ENCODE results near the gene EFNB1. TPM values are rescaled to one million over a fixed set of nuclear protein-coding genes. Genes with fewer than 3 reads are reported as not detected.
"Not testable (repeated sequence)": the region's sequence is repeated elsewhere in the genome, so short reads cannot be mapped to it uniquely, and the experiment has no call there.

EFNB1 gene
- 14.7 and 14.9 TPM in 2 replicates for total RNA-seq (2012; rRNA removed)

DNA sequence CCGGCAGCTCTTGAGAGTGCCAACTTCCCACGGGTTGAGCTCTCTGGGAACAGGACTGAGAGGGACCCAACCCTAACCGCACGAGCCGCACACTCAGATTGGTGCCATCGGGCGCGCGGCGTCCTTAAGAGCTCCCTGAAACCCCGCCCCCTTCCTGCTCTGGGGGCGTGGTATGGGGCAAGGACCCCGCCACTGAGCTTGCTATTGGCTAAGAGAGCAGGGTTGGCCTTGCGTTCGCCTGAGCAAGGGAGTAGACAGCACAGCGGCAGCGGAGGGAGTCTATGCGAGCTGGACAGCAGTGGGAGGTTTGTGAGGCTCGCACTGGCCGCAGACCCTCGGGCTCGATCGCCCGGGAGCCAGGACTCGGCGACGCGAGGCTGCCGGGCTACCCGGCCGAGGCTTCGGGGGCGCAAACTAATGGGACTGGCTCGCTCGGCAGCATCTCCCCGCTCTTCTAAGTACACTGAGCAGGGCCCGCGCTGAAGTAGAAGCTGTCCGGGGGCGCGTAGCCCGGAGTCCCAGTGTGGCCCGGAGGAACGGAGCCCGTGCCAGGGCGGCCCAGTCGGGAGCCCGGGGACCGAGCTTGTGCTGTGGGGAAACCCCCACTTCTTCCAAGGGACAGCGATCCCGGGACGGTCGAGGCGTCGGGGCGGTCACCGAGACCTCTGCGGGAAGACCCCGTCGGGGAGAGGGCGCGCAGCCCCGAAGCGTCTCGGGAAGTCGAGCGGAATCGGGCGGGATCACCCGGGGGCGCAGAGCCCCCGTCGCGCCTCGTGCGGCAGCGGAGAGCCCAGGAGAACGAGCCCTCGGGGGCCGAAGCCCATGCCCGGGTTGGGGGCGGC lies at the start of gene EFNB1:
TSS of gene EFNB1 (plus strand) at position 282 of the 842 bp plus-strand sequence. CDS start 756 bp downstream, outside the sequence.
- Histone ChIP-seq H3K9me3 (replicated peaks; ENCODE audit: low read length) (no peaks in the 10 kb centered on the region), H3K27me3 (ENCODE audit: control insufficient read depth, insufficient read depth, low read length) (peaks cover 20% of the 10 kb centered on the region), H3K4me2 (ENCODE audit: low read length) (peak within 1 kb of the TSS; percentile 81), H3K4me1 (ENCODE audit: control insufficient read depth, insufficient read depth, low read length) (peaks cover 9% of the 10 kb centered on the region), H3K4me3 (ENCODE audit: low read length) (peak within 1 kb of the TSS; percentile 75), H3K36me3 (ENCODE audit: insufficient read depth, low read length) (no peaks in the 10 kb centered on the region), H3K9ac (ENCODE audit: low read depth, low read length) (peak within 1 kb of the TSS; percentile 73)

DNA sequence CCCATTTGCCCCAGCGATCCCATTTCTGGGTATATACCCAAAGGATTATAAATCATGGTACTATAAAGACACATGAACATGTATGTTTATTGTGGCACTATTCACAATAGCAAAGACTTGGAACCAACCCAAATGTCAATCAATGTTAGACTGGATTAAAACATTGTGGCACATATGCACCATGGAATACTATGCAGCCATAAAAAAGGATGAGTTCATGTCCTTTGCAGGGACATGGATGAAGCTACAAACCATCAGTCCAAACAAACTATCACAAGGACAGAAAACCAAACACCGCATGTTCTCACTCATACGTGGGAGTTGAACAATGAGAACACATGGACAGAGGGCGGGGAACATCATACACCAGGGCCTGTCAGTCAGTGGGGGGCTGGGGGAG lies 47.5 kb upstream of the EFNB1 start:
- H3K4me1 ChIP-seq (ENCODE audit: control insufficient read depth, insufficient read depth, low read length); H3K9ac ChIP-seq (ENCODE audit: low read depth, low read length); H3K36me3 ChIP-seq (ENCODE audit: insufficient read depth, low read length); H3K27me3 ChIP-seq (ENCODE audit: control insufficient read depth, insufficient read depth, low read length); H3K9me3 ChIP-seq (replicated peaks; ENCODE audit: low read length); H3K4me3 ChIP-seq (ENCODE audit: low read length); H3K4me2 ChIP-seq (ENCODE audit: low read length): not testable (repeated sequence)

DNA sequence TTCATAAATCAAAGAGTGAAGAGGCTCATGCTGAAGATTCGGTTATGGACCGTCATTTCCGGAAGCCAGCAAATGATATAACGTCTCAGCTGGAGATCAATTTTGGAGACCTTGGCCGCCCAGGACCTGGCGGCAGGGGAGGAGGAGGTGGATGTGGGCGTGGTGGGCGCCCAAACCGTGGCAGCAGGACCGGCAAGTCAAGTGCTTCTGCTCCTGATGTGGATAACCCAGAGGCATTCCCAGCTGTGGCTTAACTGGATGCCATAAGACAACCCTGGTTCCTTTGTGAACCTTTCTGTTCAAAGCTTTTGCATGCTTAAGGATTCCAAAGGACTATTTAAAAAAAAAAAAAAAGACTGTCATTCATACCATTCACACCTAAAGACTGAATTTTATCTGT lies 44.0 kb upstream of the EFNB1 start:
- H3K4me3 ChIP-seq (ENCODE audit: low read length), result no peak overlapping the region
- no peaks in the 10 kb centered on the region for H3K4me1 ChIP-seq (ENCODE audit: control insufficient read depth, insufficient read depth, low read length)
- H3K9me3 ChIP-seq (replicated peaks; ENCODE audit: low read length), result no peaks in the 10 kb centered on the region
- no peak overlapping the region for H3K4me2 ChIP-seq (ENCODE audit: low read length)
- no peak overlapping the region for H3K9ac ChIP-seq (ENCODE audit: low read depth, low read length)
- H3K27me3 ChIP-seq (ENCODE audit: control insufficient read depth, insufficient read depth, low read length), result peaks cover 13% of the 10 kb centered on the region
- no peaks in the 10 kb centered on the region for H3K36me3 ChIP-seq (ENCODE audit: insufficient read depth, low read length)

DNA sequence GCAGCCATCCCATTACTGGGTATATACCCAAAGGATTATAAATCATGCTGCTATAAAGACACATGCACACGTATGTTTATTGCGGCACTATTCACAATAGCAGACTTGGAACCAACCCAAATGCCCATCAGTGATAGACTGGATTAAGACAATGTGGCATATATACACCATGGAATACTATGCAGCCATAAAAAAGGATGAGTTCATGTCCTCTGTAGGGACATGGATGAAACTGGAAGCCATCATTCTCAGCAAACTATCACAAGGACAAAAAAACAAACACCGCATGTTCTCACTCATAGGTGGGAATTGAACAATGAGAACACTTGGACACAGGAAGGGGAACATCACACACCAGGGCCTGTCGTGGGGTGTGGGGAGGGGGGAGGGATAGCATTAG lies 42.2 kb upstream of the EFNB1 start:
- not testable (repeated sequence) for H3K36me3 ChIP-seq (ENCODE audit: insufficient read depth, low read length); H3K9ac ChIP-seq (ENCODE audit: low read depth, low read length); H3K9me3 ChIP-seq (replicated peaks; ENCODE audit: low read length); H3K4me3 ChIP-seq (ENCODE audit: low read length); H3K4me2 ChIP-seq (ENCODE audit: low read length); H3K4me1 ChIP-seq (ENCODE audit: control insufficient read depth, insufficient read depth, low read length)
- H3K27me3 ChIP-seq (ENCODE audit: control insufficient read depth, insufficient read depth, low read length), result peaks cover 19% of the 10 kb centered on the region

DNA sequence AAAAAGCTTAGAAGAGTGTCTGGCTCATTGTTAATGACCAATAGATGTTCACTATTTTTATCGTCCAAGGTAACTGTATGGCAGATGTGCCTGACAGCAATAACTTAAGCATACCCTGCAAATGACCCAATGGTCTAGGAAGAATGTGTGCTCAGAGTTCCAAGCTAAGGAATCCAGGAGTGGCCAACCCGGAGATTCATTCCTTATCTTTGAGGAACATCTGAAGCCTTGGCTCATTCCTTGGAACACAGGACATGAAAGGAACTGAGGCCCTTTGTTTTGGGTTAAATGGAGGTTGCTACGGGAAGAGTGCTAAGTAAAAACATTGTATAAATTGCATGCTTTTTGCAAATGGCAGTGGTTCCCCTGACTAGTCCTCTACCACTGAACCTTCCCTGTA lies 38.9 kb upstream of the EFNB1 start:
- Histone ChIP-seq H3K9me3 (replicated peaks; ENCODE audit: low read length) (no peaks in the 10 kb centered on the region), H3K36me3 (ENCODE audit: insufficient read depth, low read length) (no peaks in the 10 kb centered on the region), H3K27me3 (ENCODE audit: control insufficient read depth, insufficient read depth, low read length) (peaks cover 42% of the 10 kb centered on the region), H3K9ac (ENCODE audit: low read depth, low read length) (no peak overlapping the region), H3K4me2 (ENCODE audit: low read length) (no peak overlapping the region), H3K4me1 (ENCODE audit: control insufficient read depth, insufficient read depth, low read length) (no peaks in the 10 kb centered on the region), H3K4me3 (ENCODE audit: low read length) (no peak overlapping the region)

DNA sequence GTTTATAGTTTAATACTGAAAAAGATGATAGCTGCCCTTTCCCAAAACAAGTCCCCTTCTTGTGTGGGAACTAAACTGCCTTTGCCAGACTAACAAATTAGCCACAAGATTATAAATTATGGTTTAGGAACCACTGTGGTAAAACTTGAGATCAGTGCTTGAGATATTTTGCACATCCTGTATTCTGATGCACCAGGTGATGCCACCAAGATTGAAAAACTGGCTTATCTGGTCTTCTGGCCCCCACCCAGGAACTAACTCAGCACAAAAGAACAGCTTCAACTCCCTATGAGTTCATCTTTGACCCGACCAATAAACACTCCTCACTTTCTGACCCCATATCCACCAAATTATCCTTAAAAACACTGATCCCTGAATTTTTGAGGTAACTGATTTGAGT lies 36.7 kb upstream of the EFNB1 start:
- no peak overlapping the region for H3K4me3 ChIP-seq (ENCODE audit: low read length)
- H3K36me3 ChIP-seq (ENCODE audit: insufficient read depth, low read length), result no peaks in the 10 kb centered on the region
- H3K9me3 ChIP-seq (replicated peaks; ENCODE audit: low read length), result no peaks in the 10 kb centered on the region
- H3K4me1 ChIP-seq (ENCODE audit: control insufficient read depth, insufficient read depth, low read length), result no peaks in the 10 kb centered on the region
- no peak overlapping the region for H3K9ac ChIP-seq (ENCODE audit: low read depth, low read length)
- H3K27me3 ChIP-seq (ENCODE audit: control insufficient read depth, insufficient read depth, low read length), result peaks cover 50% of the 10 kb centered on the region
- no peak overlapping the region for H3K4me2 ChIP-seq (ENCODE audit: low read length)

DNA sequence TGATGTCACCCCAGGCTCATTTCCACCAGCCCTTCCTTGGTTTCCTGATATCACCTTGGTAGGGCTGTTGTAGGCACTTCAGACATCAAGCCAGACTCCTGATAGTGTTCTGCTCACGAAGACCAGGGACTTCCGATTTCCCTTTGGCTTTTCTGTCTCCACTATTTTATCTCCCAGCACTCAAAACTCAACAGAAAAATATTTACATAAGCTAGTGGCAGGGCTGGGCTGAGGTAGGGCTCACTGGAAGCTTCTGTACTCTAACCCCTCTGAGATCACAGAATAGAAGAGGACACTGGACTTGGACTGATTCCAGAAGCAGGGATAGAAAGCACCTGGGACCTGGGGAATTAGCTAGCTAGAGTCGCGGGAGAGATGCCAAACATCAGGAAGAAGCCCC lies 34.4 kb upstream of the EFNB1 start:
- Histone ChIP-seq H3K27me3 (ENCODE audit: control insufficient read depth, insufficient read depth, low read length) (peaks cover 40% of the 10 kb centered on the region), H3K4me3 (ENCODE audit: low read length) (no peak overlapping the region), H3K36me3 (ENCODE audit: insufficient read depth, low read length) (no peaks in the 10 kb centered on the region), H3K4me1 (ENCODE audit: control insufficient read depth, insufficient read depth, low read length) (no peaks in the 10 kb centered on the region), H3K9ac (ENCODE audit: low read depth, low read length) (no peak overlapping the region), H3K9me3 (replicated peaks; ENCODE audit: low read length) (no peaks in the 10 kb centered on the region), H3K4me2 (ENCODE audit: low read length) (no peak overlapping the region)

DNA sequence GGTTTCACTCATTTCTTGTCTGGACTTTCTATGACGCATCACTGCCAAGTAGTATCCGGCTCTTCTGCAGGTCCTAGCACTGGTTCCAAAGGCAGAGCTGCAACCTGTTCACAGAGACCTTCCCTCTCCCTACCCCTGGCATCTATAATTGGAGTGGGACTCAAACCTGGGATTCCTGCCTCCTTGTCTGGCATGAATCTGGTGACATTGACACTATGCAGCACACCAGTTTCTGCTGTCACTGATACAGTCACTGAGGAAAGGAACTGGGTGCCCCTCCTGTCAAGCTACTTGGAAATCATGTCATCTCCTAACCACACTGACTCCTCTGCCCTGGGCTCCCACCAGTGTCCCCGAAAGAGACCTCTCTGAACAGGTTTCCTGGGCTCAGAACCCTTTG lies 33.1 kb upstream of the EFNB1 start:
- no peaks in the 10 kb centered on the region for H3K36me3 ChIP-seq (ENCODE audit: insufficient read depth, low read length)
- no peaks in the 10 kb centered on the region for H3K9me3 ChIP-seq (replicated peaks; ENCODE audit: low read length)
- no peak overlapping the region for H3K4me2 ChIP-seq (ENCODE audit: low read length)
- H3K4me3 ChIP-seq (ENCODE audit: low read length), result no peak overlapping the region
- peaks cover 31% of the 10 kb centered on the region for H3K27me3 ChIP-seq (ENCODE audit: control insufficient read depth, insufficient read depth, low read length)
- no peak overlapping the region for H3K9ac ChIP-seq (ENCODE audit: low read depth, low read length)
- no peaks in the 10 kb centered on the region for H3K4me1 ChIP-seq (ENCODE audit: control insufficient read depth, insufficient read depth, low read length)

DNA sequence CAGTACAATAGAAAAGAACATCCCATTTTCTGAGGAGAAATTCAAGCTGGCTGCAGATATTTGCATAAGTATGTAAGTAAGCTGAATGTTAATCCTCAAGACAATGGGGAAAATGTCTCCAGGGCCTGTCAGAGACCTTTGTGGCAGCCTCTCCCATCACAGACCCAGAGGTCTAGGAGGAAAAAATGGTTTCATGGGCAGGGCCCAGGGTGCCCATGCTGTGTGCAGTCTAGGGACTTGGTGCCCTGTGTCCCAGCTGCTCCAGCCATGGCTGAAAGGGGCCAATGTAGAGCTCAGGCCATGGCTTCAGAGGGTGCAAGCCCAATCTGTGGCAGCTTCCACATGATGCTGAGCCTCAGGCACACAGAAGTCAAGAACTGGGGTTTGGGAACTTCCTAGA lies 30.4 kb upstream of the EFNB1 start:
- H3K9me3 ChIP-seq (replicated peaks; ENCODE audit: low read length); H3K4me1 ChIP-seq (ENCODE audit: control insufficient read depth, insufficient read depth, low read length); H3K9ac ChIP-seq (ENCODE audit: low read depth, low read length); H3K36me3 ChIP-seq (ENCODE audit: insufficient read depth, low read length); H3K4me3 ChIP-seq (ENCODE audit: low read length); H3K4me2 ChIP-seq (ENCODE audit: low read length): not testable (repeated sequence)
- peaks cover 25% of the 10 kb centered on the region for H3K27me3 ChIP-seq (ENCODE audit: control insufficient read depth, insufficient read depth, low read length)

DNA sequence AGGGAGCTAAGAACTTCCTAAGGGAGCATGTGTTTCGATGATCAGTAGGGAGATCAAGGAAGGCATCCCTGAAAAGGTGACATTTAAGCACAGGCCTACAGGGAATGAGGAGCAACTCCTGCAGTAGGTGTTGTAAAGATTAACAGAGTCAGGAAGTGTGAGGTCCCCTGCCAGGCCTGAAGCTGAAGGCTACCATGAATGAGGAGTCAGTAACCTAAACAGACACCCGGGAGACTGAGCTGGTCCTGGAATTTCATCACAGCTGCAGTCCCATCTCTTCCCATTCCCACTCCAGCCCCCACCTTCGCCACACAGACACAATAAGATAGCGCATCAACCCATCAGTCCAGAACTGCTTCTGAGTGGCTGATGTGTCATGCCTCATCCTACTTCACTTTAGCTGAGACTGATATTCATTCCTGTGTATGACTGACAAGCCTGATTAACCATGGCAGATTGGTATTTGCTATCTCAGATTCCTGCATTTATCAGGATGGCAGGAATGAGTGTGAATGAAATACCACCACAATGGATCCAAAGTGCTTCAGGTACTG lies 27.0 kb upstream of the EFNB1 start:
- H3K36me3 ChIP-seq (ENCODE audit: insufficient read depth, low read length), result no peaks in the 10 kb centered on the region
- no peak overlapping the region for H3K4me3 ChIP-seq (ENCODE audit: low read length)
- no peak overlapping the region for H3K9ac ChIP-seq (ENCODE audit: low read depth, low read length)
- no peaks in the 10 kb centered on the region for H3K9me3 ChIP-seq (replicated peaks; ENCODE audit: low read length)
- H3K27me3 ChIP-seq (ENCODE audit: control insufficient read depth, insufficient read depth, low read length), result peaks cover 18% of the 10 kb centered on the region
- H3K4me2 ChIP-seq (ENCODE audit: low read length), result no peak overlapping the region
- no peaks in the 10 kb centered on the region for H3K4me1 ChIP-seq (ENCODE audit: control insufficient read depth, insufficient read depth, low read length)

DNA sequence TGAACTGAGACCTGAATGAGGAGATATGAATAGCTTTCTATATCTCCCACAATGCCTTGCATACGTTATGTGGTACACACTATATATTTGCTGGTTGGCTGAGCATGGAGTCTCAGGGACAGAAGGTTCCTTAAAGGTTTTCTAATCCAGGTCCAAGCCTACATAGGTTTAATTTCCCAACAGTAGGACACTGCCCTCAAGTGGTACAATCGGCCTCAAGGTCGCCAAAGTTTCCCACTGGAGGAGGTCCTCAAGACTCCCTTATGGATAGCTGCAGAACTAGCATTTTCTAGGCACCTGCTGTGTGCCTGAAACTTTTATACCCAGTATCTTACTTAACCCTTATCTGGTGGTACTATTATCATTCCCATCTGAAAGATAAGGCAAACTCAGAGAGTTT lies 21.0 kb upstream of the EFNB1 start:
- Histone ChIP-seq H3K4me1 (ENCODE audit: control insufficient read depth, insufficient read depth, low read length) (no peaks in the 10 kb centered on the region), H3K9ac (ENCODE audit: low read depth, low read length) (no peak overlapping the region), H3K27me3 (ENCODE audit: control insufficient read depth, insufficient read depth, low read length) (peaks cover 17% of the 10 kb centered on the region)

More for the DNA sequence above, 21.0 kb upstream of the EFNB1 start:
- Histone ChIP-seq H3K4me3 (ENCODE audit: low read length) (no peak overlapping the region), H3K4me2 (ENCODE audit: low read length) (no peak overlapping the region), H3K36me3 (ENCODE audit: insufficient read depth, low read length) (no peaks in the 10 kb centered on the region), H3K9me3 (replicated peaks; ENCODE audit: low read length) (no peaks in the 10 kb centered on the region)
